ENCODE results near the gene AIPL1. TPM values are rescaled to one million over a fixed set of nuclear protein-coding genes. Genes with fewer than 3 reads are reported as not detected.

AIPL1 gene
- total and polyA plus RNA-seq, 2 of the 13 experiments (the other 11 are each of a cell fraction or from before 2014, with no cell fraction given): not detected

DNA sequence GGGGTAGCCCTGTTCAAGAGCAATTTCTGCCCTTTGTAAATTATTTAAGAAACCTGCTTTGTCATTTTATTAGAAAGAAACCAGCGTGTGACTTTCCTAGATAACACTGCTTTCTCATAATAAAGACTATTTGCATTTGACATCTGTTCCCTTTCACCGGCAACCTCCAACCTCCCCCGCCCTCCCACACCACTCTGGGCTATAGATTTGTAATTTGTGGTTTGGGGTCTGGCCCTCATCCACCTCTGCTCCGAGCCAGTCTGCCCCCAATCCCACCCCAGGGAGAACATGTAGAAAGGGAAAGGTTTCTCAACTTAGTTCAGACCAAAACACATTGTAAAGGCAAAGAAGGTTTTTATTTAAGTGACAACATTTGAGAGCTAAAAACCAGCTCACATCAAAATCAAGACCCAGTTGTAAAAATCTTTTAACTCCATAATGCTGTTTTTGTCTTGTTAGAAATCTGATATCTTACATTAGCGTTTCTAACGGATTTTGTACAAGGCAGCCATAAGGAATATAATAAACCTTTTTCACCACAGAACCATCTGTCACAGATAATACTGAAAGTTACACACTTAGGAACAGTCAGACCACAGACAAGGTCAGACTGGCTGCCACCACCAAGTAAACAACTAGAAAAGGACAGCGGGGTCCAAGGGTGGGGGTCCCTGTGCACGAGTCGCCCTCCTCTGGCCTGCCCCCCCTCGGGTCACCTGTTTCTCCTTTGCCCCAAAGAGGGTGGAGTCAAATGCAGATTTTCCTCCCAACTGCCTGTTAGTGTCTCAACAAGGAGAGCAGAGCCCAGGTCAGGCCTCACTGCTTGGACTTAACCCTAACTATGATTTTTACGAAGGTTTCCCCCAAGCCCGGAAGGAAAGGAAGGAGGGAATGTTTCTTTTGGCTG, 16.3 kb upstream of the AIPL1 start:
- H3K36me3 ChIP-seq (replicated peaks in 1 of 2; ENCODE audit: control insufficient read depth in 1 of 2, insufficient read depth in 2 of 2, low read length in 2 of 2): peaks cover 2 to 10% of the 10 kb centered on the region in 2 experiments; a peak in 2 of 5 replicates
- H3K79me2 ChIP-seq (ENCODE audit: insufficient read depth, low read length): no peaks in the 10 kb centered on the region
- H3K4me1 ChIP-seq (ENCODE audit: insufficient read depth, low read length): peaks cover 11% of the 10 kb centered on the region
- no peak for TF ChIP-seq PHF5A (CRISPR knock-in tag; IDR thresholded peaks at IDR 0.05; ENCODE audit: low read depth, unreplicated experiment)
- no peak for TF ChIP-seq ZBTB20 (CRISPR knock-in tag; IDR thresholded peaks at IDR 0.05; ENCODE audit: borderline replicate concordance, low read depth)
- TF ChIP-seq TARDBP (CRISPR knock-in tag; IDR thresholded peaks at IDR 0.05): no peak
- TF ChIP-seq ZNF674 (CRISPR knock-in tag; IDR thresholded peaks at IDR 0.05; ENCODE audit: low read depth): no peak
- no peaks in the 10 kb centered on the region for H3K27me3 ChIP-seq (ENCODE audit: control insufficient read depth in 1 of 2, insufficient read depth in 2 of 2, low read length in 2 of 2)
- H2AFZ ChIP-seq (ENCODE audit: low read length): no peak overlapping the region
- ATAC-seq: no peak
- no peak for FAIRE-seq
- WGBS (ENCODE audit: low lambda C conversion rate): 65% methylated on average over 12 of the region's 12 CpGs
- no TSS peak for BruUV-seq (replicated peaks)
- H4K20me1 ChIP-seq (ENCODE audit: insufficient read depth, low read length): no peaks in the 10 kb centered on the region
- DNase-seq (ENCODE audit: low spot score): no peak
- H3K4me3 ChIP-seq (replicated peaks in 1 of 3; ENCODE audit: insufficient read depth in 1 of 3, low read depth in 2 of 3, low read length in 3 of 3): no peak overlapping the region
- H3K9ac ChIP-seq (ENCODE audit: insufficient read depth, low read depth, low read length): no peak overlapping the region
- H3K9me3 ChIP-seq (ENCODE audit: low read length): no peaks in the 10 kb centered on the region
- ChIA-PET POLR2A (no interaction called here), CTCF (ENCODE audit: low intra/inter-chr PET ratio, low total read pairs) (no interaction called here)
- H3K4me2 ChIP-seq (ENCODE audit: low read depth, low read length): no peak overlapping the region
- in situ Hi-C loops (cut with HindIII; ENCODE audit: extremely low pct_ligation_motif_present, low pct_unique_long_range_greater_than_20kb) (no loop called here), intact Hi-C loops (cut with micrococcal nuclease; ENCODE audit: unreplicated experiment) (no loop called here)
- H3K27ac ChIP-seq (ENCODE audit: extremely low read length, insufficient read depth, low read length): no peak overlapping the region

DNA sequence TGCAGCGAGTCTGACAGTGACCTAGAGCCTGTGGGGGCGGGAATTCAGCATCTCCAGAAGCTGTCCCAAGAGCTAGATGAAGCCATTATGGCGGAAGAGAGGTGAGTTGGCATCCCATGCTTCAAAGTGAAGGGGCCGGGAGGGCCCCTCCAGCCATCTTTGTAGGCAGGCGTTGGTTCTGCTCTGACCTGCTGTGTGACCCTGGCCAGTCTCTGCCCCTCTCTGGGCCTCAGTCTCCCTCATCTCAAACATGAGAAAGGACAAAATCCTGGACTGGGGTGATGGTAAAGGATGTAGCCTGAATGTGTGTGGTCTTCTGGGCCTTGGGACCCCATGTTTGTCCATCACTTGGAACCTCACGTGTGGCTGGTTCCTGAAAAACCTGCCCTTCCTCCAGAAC, 14.4 kb upstream of the AIPL1 start:
- TF ChIP-seq ZNF768 (CRISPR knock-in tag; IDR thresholded peaks at IDR 0.05) (peak; percentile 91), ZNF546 (CRISPR knock-in tag; conservative IDR thresholded peaks at IDR 0.05) (no peak)
- WGBS (ENCODE audit: low lambda C conversion rate): 100% methylated on average over 3 of the region's 6 CpGs
- H3K79me2 ChIP-seq (ENCODE audit: insufficient read depth, low read length): no peaks in the 10 kb centered on the region
- no peaks in the 10 kb centered on the region for H4K20me1 ChIP-seq (ENCODE audit: insufficient read depth, low read length)
- H3K9ac ChIP-seq (ENCODE audit: insufficient read depth, low read depth, low read length): no peak overlapping the region
- BruUV-seq (replicated peaks): no TSS peak
- no peak overlapping the region for H3K27ac ChIP-seq (ENCODE audit: extremely low read length, insufficient read depth, low read length)
- no peak overlapping the region for H2AFZ ChIP-seq (ENCODE audit: low read length)
- H3K4me1 ChIP-seq (ENCODE audit: insufficient read depth, low read length): peaks cover 23% of the 10 kb centered on the region
- peaks cover 2 to 10% of the 10 kb centered on the region in 2 experiments; a peak in 2 of 5 replicates for H3K36me3 ChIP-seq (replicated peaks in 1 of 2; ENCODE audit: control insufficient read depth in 1 of 2, insufficient read depth in 2 of 2, low read length in 2 of 2)
- no peaks in the 10 kb centered on the region for H3K9me3 ChIP-seq (ENCODE audit: low read length)
- H3K4me3 ChIP-seq (replicated peaks in 1 of 3; ENCODE audit: insufficient read depth in 1 of 3, low read depth in 2 of 3, low read length in 3 of 3): no peak overlapping the region
- ATAC-seq (no peak), FAIRE-seq (no peak), DNase-seq (ENCODE audit: low spot score) (no peak)
- intact Hi-C loops (cut with micrococcal nuclease; ENCODE audit: unreplicated experiment) (no loop called here), in situ Hi-C loops (cut with HindIII; ENCODE audit: extremely low pct_ligation_motif_present, low pct_unique_long_range_greater_than_20kb) (no loop called here)
- ChIA-PET CTCF (ENCODE audit: low intra/inter-chr PET ratio, low total read pairs) (no interaction called here), POLR2A (no interaction called here)
- H3K4me2 ChIP-seq (ENCODE audit: low read depth, low read length): no peak overlapping the region
- H3K27me3 ChIP-seq (ENCODE audit: control insufficient read depth in 1 of 2, insufficient read depth in 2 of 2, low read length in 2 of 2): no peaks in the 10 kb centered on the region
